Activated CD8-positive, alpha-beta T cell treated with anti-CD3 and anti-CD28 coated beads for 36 hours (primary cell): ENCODE results near the gene TCF12. TPM values are rescaled to one million over a fixed set of nuclear protein-coding genes. Genes with fewer than 3 reads are reported as not detected.

ENCODE experiments used
- ATAC-seq: fragments of 200-7000 bp; cut with Tn5 transposase; one replicate; pipeline ENCODE4 v1.10.0; 2021; ENCODE audit warnings: mild to moderate bottlenecking, moderate library complexity
- CTCF ChIA-PET: fragments of 350-600 bp; sonication (Branson Sonifier 250); formaldehyde crosslinking; loops from one replicate; lab custom pipeline; 2021; ENCODE audit warnings: antibody characterized with exemption; lab: Charles Lee
- POLR2A ChIA-PET: fragments of 350-600 bp; sonication (Branson Sonifier 250); formaldehyde crosslinking; loops from one replicate; lab custom pipeline; 2021; ENCODE audit warnings: antibody characterized with exemption; lab: Charles Lee
- DNase-seq: peaks from one replicate; pipeline ENCODE4 v3.0.0-alpha.2; 2020
- H3K27ac Mint-ChIP-seq: one replicate; pipeline ENCODE4 v1.8.0; 2021; ENCODE audit warnings: mild to moderate bottlenecking, mixed read lengths
- H3K27me3 Mint-ChIP-seq: one replicate; pipeline ENCODE4 v1.8.0; 2021; ENCODE audit warnings: mixed read lengths
- H3K36me3 Mint-ChIP-seq: one replicate; pipeline ENCODE4 v1.8.0; 2021; ENCODE audit warnings: low read depth, mixed read lengths
- H3K4me1 Mint-ChIP-seq: one replicate; pipeline ENCODE4 v1.8.0; 2021; ENCODE audit warnings: low read depth, mixed read lengths
- H3K4me3 Mint-ChIP-seq: one replicate; pipeline ENCODE4 v1.8.0; 2021; ENCODE audit warnings: mild to moderate bottlenecking, moderate library complexity, mixed read lengths
- H3K9me3 Mint-ChIP-seq: one replicate; pipeline ENCODE4 v1.8.0; 2021; ENCODE audit warnings: mixed read lengths
- CTCF ChIP-seq: fragments of 200-600 bp; IDR thresholded peaks from one replicate; pipeline ENCODE4 v1.8.0; 2022; ENCODE audit warnings: antibody characterized with exemption, mild to moderate bottlenecking
- intact Hi-C: fragments of 100-400 bp; cut with micrococcal nuclease; formaldehyde crosslinking; loops from one replicate; pipeline ENCODE4 v1.10.0; 2022
- total RNA-seq, 2 experiments: library from RNA; stranded (reverse); gene quantifications; one replicate each; pipeline ENCODE4 v1.2.3, GENCODE V29; 2021

Gene TCF12
- total RNA-seq, 2 experiments from 2014 or later, result 60.5 to 67.4 TPM

GRCh38 chr15:57324944-57325679 lies 406.7 kb downstream of the TCF12 start:
- ChIA-PET POLR2A (no interaction called here), CTCF (no interaction called here)
- H3K27me3 Mint-ChIP-seq, result peaks cover 3% of the 10 kb centered on the region
- peaks cover 5% of the 10 kb centered on the region for H3K4me1 Mint-ChIP-seq
- no peak overlapping the region for H3K4me3 Mint-ChIP-seq
- intact Hi-C loops, result no loop called here
- ATAC-seq (no peak), DNase-seq (no peak)
- no peaks in the 10 kb centered on the region for H3K36me3 Mint-ChIP-seq
- H3K9me3 Mint-ChIP-seq, result no peaks in the 10 kb centered on the region
- H3K27ac Mint-ChIP-seq, result no peak overlapping the region
- TF ChIP-seq CTCF, result no peak

- Mint-ChIP-seq H3K27me3 (peaks cover 3% of the 10 kb centered on the region), H3K27ac (no peak overlapping the region), H3K4me3 (no peak overlapping the region), H3K9me3 (no peaks in the 10 kb centered on the region), H3K4me1 (peaks cover 5% of the 10 kb centered on the region), H3K36me3 (no peaks in the 10 kb centered on the region)
- TF ChIP-seq CTCF, result no peak
- ATAC-seq (no peak), DNase-seq (no peak)
- CTCF ChIA-PET, result no interaction called here
- POLR2A ChIA-PET, result no interaction called here
- intact Hi-C loops, result no loop called here
Observed at GRCh38 chr15:57326196-57326595, 407.8 kb downstream of the TCF12 start.

DNA sequence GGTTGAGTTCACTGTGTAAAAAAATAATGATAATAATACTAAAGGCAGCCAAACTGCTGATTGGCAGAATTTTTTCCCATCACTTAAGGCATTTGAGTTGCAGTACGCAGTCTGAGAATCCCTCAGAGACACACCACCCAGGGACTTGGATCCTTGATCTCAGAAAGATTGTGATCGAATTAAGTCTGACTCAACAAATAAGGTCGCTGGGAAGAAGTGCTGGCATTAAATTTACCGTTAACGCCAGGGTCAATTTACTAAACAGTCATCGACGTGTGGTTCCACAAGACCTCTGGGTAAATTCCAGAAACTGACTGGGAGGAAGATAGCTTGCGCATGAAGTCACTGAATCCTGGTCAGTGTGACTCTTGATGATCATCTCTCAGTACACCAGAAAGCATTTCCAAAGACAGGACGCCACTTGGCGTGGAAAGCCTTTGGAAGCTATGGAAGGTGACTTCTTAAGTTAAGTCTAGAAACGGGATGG lies 409.6 kb downstream of the TCF12 start:
- ChIA-PET POLR2A (interaction anchor here (0.6 kb wide), 1 partner anchor 846 kb away, joined by 3 read pairs; no protein-coding TSS in a partner anchor), CTCF (interaction anchor here (0.8 to 1.0 kb wide), 2 partner anchors 182 to 193 kb away, joined by 3 read pairs; no protein-coding TSS in a partner anchor)
- Mint-ChIP-seq H3K4me1 (peaks cover 5% of the 10 kb centered on the region), H3K27ac (no peak overlapping the region), H3K27me3 (peaks cover 3% of the 10 kb centered on the region), H3K9me3 (no peaks in the 10 kb centered on the region), H3K4me3 (no peak overlapping the region), H3K36me3 (no peaks in the 10 kb centered on the region)
- no peak for TF ChIP-seq CTCF
- DNase-seq, result no peak
- ATAC-seq, result no peak
- intact Hi-C loops, result no loop called here

DNA sequence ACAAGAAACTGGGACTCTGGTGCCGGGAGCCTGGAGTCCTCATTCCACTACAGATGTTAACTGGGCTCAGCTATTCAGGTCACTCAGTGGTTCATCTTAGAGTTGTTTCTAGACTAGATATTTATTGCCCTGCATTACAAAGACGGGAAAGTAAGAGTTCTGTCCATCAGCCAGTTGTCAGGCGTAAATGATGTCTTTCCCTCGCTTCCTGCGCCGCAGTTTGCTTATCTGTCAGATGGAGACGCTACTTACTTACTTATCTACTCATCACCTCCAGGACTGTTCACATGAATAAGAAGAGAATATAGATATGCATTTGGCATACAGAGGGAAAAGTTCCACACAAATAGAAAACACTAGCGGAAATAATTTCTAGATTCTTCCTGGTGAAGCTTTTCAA lies 410.0 kb downstream of the TCF12 start:
- peaks cover 5% of the 10 kb centered on the region for H3K4me1 Mint-ChIP-seq
- POLR2A ChIA-PET, result no interaction called here
- DNase-seq (no peak), ATAC-seq (no peak)
- peaks cover 3% of the 10 kb centered on the region for H3K27me3 Mint-ChIP-seq
- CTCF ChIA-PET, result interaction anchor here (0.8 to 1.0 kb wide), 2 partner anchors 183 to 193 kb away, joined by 3 read pairs; no protein-coding TSS in a partner anchor
- no peaks in the 10 kb centered on the region for H3K36me3 Mint-ChIP-seq
- no peak overlapping the region for H3K27ac Mint-ChIP-seq
- H3K9me3 Mint-ChIP-seq, result no peaks in the 10 kb centered on the region
- intact Hi-C loops, result no loop called here
- TF ChIP-seq CTCF, result no peak
- no peak overlapping the region for H3K4me3 Mint-ChIP-seq

- ATAC-seq, result no peak
- no peak overlapping the region for H3K4me3 Mint-ChIP-seq
- no peaks in the 10 kb centered on the region for H3K9me3 Mint-ChIP-seq
Observed at GRCh38 chr15:57328897-57329296, 410.5 kb downstream of the TCF12 start.

More at GRCh38 chr15:57328897-57329296, 410.5 kb downstream of the TCF12 start:
- TF ChIP-seq CTCF, result no peak
- ChIA-PET CTCF (interaction anchor here (0.8 to 1.5 kb wide), 3 partner anchors 183 to 199 kb away, joined by 3 to 5 read pairs (median 3); no protein-coding TSS in a partner anchor), POLR2A (interaction anchor here (1.1 kb wide), 1 partner anchor 14 kb away, joined by 3 read pairs; no protein-coding TSS in a partner anchor)
- peaks cover under 1% of the 10 kb centered on the region for H3K4me1 Mint-ChIP-seq
- DNase-seq, result no peak
- intact Hi-C loops, result no loop called here
- H3K36me3 Mint-ChIP-seq, result no peaks in the 10 kb centered on the region
- peaks cover 3% of the 10 kb centered on the region for H3K27me3 Mint-ChIP-seq
- H3K27ac Mint-ChIP-seq, result no peak overlapping the region
